Transverse colon (tissue), 4 donors: ENCODE results near the gene CNNM3. TPM values are rescaled to one million over a fixed set of nuclear protein-coding genes. Genes with fewer than 3 reads are reported as not detected.

Experiments used
- DNase-seq: peaks from one replicate; pipeline ENCODE4 v3.0.0-alpha.2; 2019
- H3K27ac ChIP-seq, 4 donors: fragments of 200-600 bp; sonication (generic); 2 replicates each; pipeline ENCODE4 v1.5.1; 2016 to 2018; ENCODE audit warnings: inconsistent platforms in 4 of 4
- H3K27me3 ChIP-seq: fragments of 200-600 bp; sonication (generic); 2 replicates; pipeline ENCODE4 v1.5.1; 2017; ENCODE audit warnings: inconsistent platforms
- H3K36me3 ChIP-seq, 4 donors: fragments of 200-600 bp; sonication (generic); 2 replicates each; pipeline ENCODE4 v1.5.1; 2017 to 2019; ENCODE audit warnings: inconsistent platforms in 4 of 4
- H3K4me1 ChIP-seq, 4 donors: fragments of 200-600 bp; sonication (generic); 2 replicates each; pipeline ENCODE4 v1.5.1; 2017 to 2020; ENCODE audit warnings: inconsistent platforms in 4 of 4
- H3K4me3 ChIP-seq, 4 donors: fragments of 200-600 bp; sonication (generic); 1 replicate in 1 of 4; 2 replicates in 3 of 4; pipeline versions ENCODE4 v1.5.1 to v1.6.1; 2017 to 2019; ENCODE audit warnings: inconsistent platforms in 4 of 4
- H3K9me3 ChIP-seq, 2 donors: fragments of 200-600 bp; sonication (generic); 2 replicates each; pipeline ENCODE4 v1.5.1; 2017 to 2019; ENCODE audit warnings: inconsistent platforms in 2 of 2
- CTCF ChIP-seq, 5 experiments: fragments of 200-600 bp in 3 of 5; fragments of 450-650 bp in 2 of 5; sonication (generic) in 3 of 5; IDR thresholded peaks; 1 replicate in 2 of 5; 2 replicates in 3 of 5; pipeline ENCODE4 v1.5.1; 2016 to 2017; ENCODE audit warnings: antibody characterized with exemption in 5 of 5, inconsistent platforms in 3 of 5, mild to moderate bottlenecking in 2 of 5, moderate library complexity in 1 of 5
- EP300 ChIP-seq: sonication (generic); formaldehyde crosslinking; IDR thresholded peaks from one replicate; pipeline ENCODE4 v1.6.1; 2017; ENCODE audit warnings: antibody characterized with exemption, low read depth
- POLR2A ChIP-seq: fragments of 450-650 bp; IDR thresholded peaks from one replicate; pipeline ENCODE4 v1.6.1; 2016; ENCODE audit warnings: antibody characterized with exemption, mild to moderate bottlenecking, moderate library complexity
- POLR2AphosphoS5 ChIP-seq, 3 donors: sonication (generic); formaldehyde crosslinking; IDR thresholded peaks; one replicate each; pipeline ENCODE4 v1.6.1; 2016; ENCODE audit warnings: antibody characterized with exemption in 3 of 3
- WGBS, 2 donors: methylation state at CpG; one replicate each; pipeline ENCODE4 v1.1.5; 2018; ENCODE audit warnings: low coverage in 1 of 2; 5-methylcytosine and 5-hydroxymethylcytosine counted together
- in situ Hi-C, 4 donors: fragments of 200-750 bp; cut with MboI; loops; one replicate each; pipeline versions ENCODE4 v1.15.0 to v1.15.1; 2017; ENCODE audit warnings: low sequenced_read_pairs in 3 of 4, low pct_ligation_motif_present in 1 of 4, low pct_unique_long_range_greater_than_20kb in 1 of 4
- intact Hi-C: fragments of 100-400 bp; cut with DNase I; formaldehyde crosslinking; loops from one replicate; pipeline ENCODE4 v1.15.1; 2023; ENCODE audit warnings: low total_unique reads
- total RNA-seq, 4 donors: library from RNA; depleted of rRNA; stranded (reverse); fragments of >200 nt; gene quantifications; one replicate each; pipeline ENCODE4 v1.1.0, GENCODE V29; 2016

The CNNM3 gene
- total RNA-seq, 4 donors from 2014 or later: 14.2 to 54.3 (median 22.3) TPM

- peaks cover 0 to 9% (median 5%) of the 10 kb centered on the region in 4 donors for H3K4me1 ChIP-seq
- H3K36me3 ChIP-seq: peaks cover 0 to 21% (median 12%) of the 10 kb centered on the region in 4 donors
- H3K4me3 ChIP-seq: no peak overlapping the region
- TF ChIP-seq POLR2AphosphoS5 (IDR thresholded peaks at IDR 0.05) (no peak), EP300 (no peak), CTCF (IDR thresholded peaks at IDR 0.05) (no peak)
- no peaks in the 10 kb centered on the region for H3K9me3 ChIP-seq
- intact Hi-C loops (no loop called here), in situ Hi-C loops (no loop called here)
- 94 to 100% methylated on average over 7 to 23 of the region's 23 CpGs for WGBS, 2 donors
- H3K27me3 ChIP-seq: no peaks in the 10 kb centered on the region
- H3K27ac ChIP-seq: no peak overlapping the region
- no peak for DNase-seq
Measured at GRCh38 chr2:96797066-96797625, 18.9 kb upstream of the CNNM3 start.

GRCh38 chr2:96798733-96799622, 17.1 kb upstream of the CNNM3 start:
- peaks cover 0 to 9% (median 5%) of the 10 kb centered on the region in 4 donors for H3K4me1 ChIP-seq
- H3K36me3 ChIP-seq: peaks cover 0 to 21% (median 12%) of the 10 kb centered on the region in 4 donors
- H3K27me3 ChIP-seq: no peaks in the 10 kb centered on the region
- H3K27ac ChIP-seq: no peak overlapping the region
- no peak overlapping the region for H3K4me3 ChIP-seq
- in situ Hi-C loops (no loop called here), intact Hi-C loops (no loop called here)
- 87 to 91% methylated on average over 4 to 23 of the region's 23 CpGs for WGBS, 2 donors
- TF ChIP-seq POLR2A (no peak), CTCF (IDR thresholded peaks at IDR 0.05) (no peak), POLR2AphosphoS5 (IDR thresholded peaks at IDR 0.05) (no peak), EP300 (no peak)
- H3K9me3 ChIP-seq: no peaks in the 10 kb centered on the region
- no peak for DNase-seq

GRCh38 chr2:96799623-96799935, 16.5 kb upstream of the CNNM3 start:
- Histone ChIP-seq H3K4me3 (no peak overlapping the region), H3K36me3 (peaks cover 0 to 21% (median 12%) of the 10 kb centered on the region in 4 donors), H3K4me1 (peaks cover 0 to 9% (median 5%) of the 10 kb centered on the region in 4 donors), H3K9me3 (no peaks in the 10 kb centered on the region), H3K27me3 (no peaks in the 10 kb centered on the region), H3K27ac (no peak overlapping the region)
- TF ChIP-seq POLR2A: no peak
- TF ChIP-seq POLR2AphosphoS5 (IDR thresholded peaks at IDR 0.05): no peak
- TF ChIP-seq CTCF (IDR thresholded peaks at IDR 0.05): no peak
- TF ChIP-seq EP300: no peak
- no peak for DNase-seq
- WGBS, 2 donors: 95% methylated on average over 8 of the region's 8 CpGs; no CpG with 5 or more reads in 1 of the 2 donors
- intact Hi-C loops: no loop called here
- in situ Hi-C loops: no loop called here
